ENCODE measurements around the gene ZNF248.

Gene ZNF248

GRCh38 chr10:37819797-37820196 lies 37.6 kb downstream of the ZNF248 start:
- DNase-seq = no peak

- no peak for DNase-seq
These were observed 41.1 kb downstream of the ZNF248 start for GRCh38 chr10:37816290-37816689.

- DNase-seq = no peak
These were observed 43.6 kb downstream of the ZNF248 start for GRCh38 chr10:37813763-37814162.

- DNase-seq = no peak
These were observed 45.1 kb downstream of the ZNF248 start for GRCh38 chr10:37812290-37812689.

GRCh38 chr10:37803269-37803668 lies 54.1 kb downstream of the ZNF248 start:
- DNase-seq = no peak

- no peak for DNase-seq
These were observed 55.9 kb downstream of the ZNF248 start for GRCh38 chr10:37801557-37801956.

GRCh38 chr10:37794305-37794976 lies 63.0 kb downstream of the ZNF248 start:
- DNase-seq = no peak

- no peak for DNase-seq
These were observed 67.8 kb downstream of the ZNF248 start for GRCh38 chr10:37789590-37789989.

- no peak for DNase-seq
These were observed 72.7 kb downstream of the ZNF248 start for GRCh38 chr10:37784678-37785077.

GRCh38 chr10:37780536-37780935 lies 76.9 kb downstream of the ZNF248 start:
- no peak for DNase-seq

- no peak for DNase-seq
These were observed 80.4 kb downstream of the ZNF248 start for GRCh38 chr10:37777056-37777455.

- no peak for DNase-seq
These were observed 81.8 kb downstream of the ZNF248 start for GRCh38 chr10:37775612-37776011.

GRCh38 chr10:37774351-37774750 lies 83.1 kb downstream of the ZNF248 start:
- no peak for DNase-seq

- DNase-seq = no peak
These were observed 92.2 kb downstream of the ZNF248 start for GRCh38 chr10:37765216-37765615.

- no peak for DNase-seq
These were observed 94.3 kb downstream of the ZNF248 start for GRCh38 chr10:37763132-37763531.

- DNase-seq = no peak
These were observed 95.1 kb downstream of the ZNF248 start for GRCh38 chr10:37762287-37762686.

- no peak for DNase-seq
These were observed 96.6 kb downstream of the ZNF248 start for GRCh38 chr10:37760817-37761216.

- no peak for DNase-seq
These were observed 99.3 kb downstream of the ZNF248 start for GRCh38 chr10:37758074-37758473.

- no peak for DNase-seq
These were observed 102.7 kb downstream of the ZNF248 start for GRCh38 chr10:37754538-37755323.

- no peak for DNase-seq
These were observed 105.0 kb downstream of the ZNF248 start for GRCh38 chr10:37752334-37752875.

- no peak for DNase-seq
These were observed 109.2 kb downstream of the ZNF248 start for GRCh38 chr10:37748170-37748569.

- DNase-seq = no peak
These were observed 110.3 kb downstream of the ZNF248 start for GRCh38 chr10:37747081-37747480.

- DNase-seq = no peak
These were observed 115.6 kb downstream of the ZNF248 start for GRCh38 chr10:37741831-37742230.

GRCh38 chr10:37739181-37739580 lies 118.2 kb downstream of the ZNF248 start:
- no peak for DNase-seq

Measured in NCI-H1105 (cell line).